ENCODE measurements around the gene SEZ6L.

- TF ChIP-seq CTCF (optimal IDR thresholded peaks at IDR 0.05 in 1 of 3, IDR thresholded peaks at IDR 0.05 in 1 of 3, conservative IDR thresholded peaks at IDR 0.05 in 1 of 3; ENCODE audit: extremely low read depth in 1 of 3, insufficient read depth in 2 of 3, low read length in 3 of 3) (no peak), EZH2 (IDR thresholded peaks at IDR 0.05; ENCODE audit: low read length) (no peak)
These were observed 112.7 kb downstream of the SEZ6L start for GRCh38 chr22:26281941-26282340.
